WTC11 (cell line): Measurements from ENCODE around the gene ASCC3. TPM values are rescaled to one million over a fixed set of nuclear protein-coding genes. Genes with fewer than 3 reads are reported as not detected.

Source experiments
- ATAC-seq: fragments of 200-7000 bp; cut with Tn5 transposase; 2 replicates; pipeline ENCODE4 v1.10.0; 2021; ENCODE audit warnings: mild to moderate bottlenecking, moderate library complexity
- CTCF ChIA-PET: fragments of 300-600 bp; sonication (Branson Sonifier 250); formaldehyde crosslinking; loops from one replicate; lab custom pipeline; 2021; ENCODE audit warnings: antibody characterized with exemption; lab: Charles Lee
- POLR2A ChIA-PET: fragments of 350-600 bp; sonication (Branson Sonifier 250); formaldehyde crosslinking; loops from one replicate; lab custom pipeline; 2021; ENCODE audit warnings: antibody characterized with exemption; lab: Charles Lee
- DNase-seq: peaks from one replicate; pipeline ENCODE4 v3.0.0; 2021; ENCODE audit warnings: low spot score
- H3K27ac Mint-ChIP-seq: 2 replicates; pipeline ENCODE4 v1.8.0; 2021; ENCODE audit warnings: mixed read lengths
- H3K27me3 Mint-ChIP-seq: 2 replicates; pipeline ENCODE4 v1.8.0; 2021; ENCODE audit warnings: low read depth, mild to moderate bottlenecking, moderate library complexity, mixed read lengths
- H3K36me3 Mint-ChIP-seq: 2 replicates; pipeline ENCODE4 v1.8.0; 2021; ENCODE audit warnings: mixed read lengths
- H3K4me1 Mint-ChIP-seq: 2 replicates; pipeline ENCODE4 v1.8.0; 2022; ENCODE audit warnings: mixed read lengths
- H3K4me3 Mint-ChIP-seq: 2 replicates; pipeline ENCODE4 v1.8.0; 2021; ENCODE audit warnings: mild to moderate bottlenecking, moderate library complexity, mixed read lengths
- H3K9me3 Mint-ChIP-seq: 2 replicates; pipeline ENCODE4 v1.8.0; 2021; ENCODE audit warnings: mixed read lengths
- ATF2 ChIP-seq: sonication (generic); formaldehyde crosslinking; IDR thresholded peaks from 2 replicates; pipeline ENCODE4 v1.8.1; 2022; ENCODE audit warnings: low read depth, missing genetic modification reagents, borderline replicate concordance
- E2F5 ChIP-seq: sonication (generic); formaldehyde crosslinking; IDR thresholded peaks from 2 replicates; pipeline ENCODE4 v1.8.1; 2022; ENCODE audit warnings: mild to moderate bottlenecking, moderate library complexity, missing genetic modification reagents
- ELF4 ChIP-seq: sonication (generic); formaldehyde crosslinking; IDR thresholded peaks from 2 replicates; pipeline ENCODE4 v1.8.1; 2022; ENCODE audit warnings: low read depth, mild to moderate bottlenecking, moderate library complexity, missing genetic modification reagents
- ERG ChIP-seq: fragments of 250-450 bp; sonication (Bioruptor Pico); IDR thresholded peaks from 2 replicates; pipeline ENCODE4 v1.8.0; 2021; ENCODE audit warnings: mild to moderate bottlenecking
- MXD4 ChIP-seq: fragments of 250-450 bp; sonication (Bioruptor Pico); IDR thresholded peaks from 2 replicates; pipeline ENCODE4 v1.8.0; 2021; ENCODE audit warnings: mild to moderate bottlenecking, moderate library complexity, borderline replicate concordance
- NFATC4 ChIP-seq: fragments of 250-450 bp; sonication (Bioruptor Pico); IDR thresholded peaks from 2 replicates; pipeline ENCODE4 v1.9.0; 2021; ENCODE audit warnings: mild to moderate bottlenecking
- NR1H2 ChIP-seq: sonication (generic); formaldehyde crosslinking; IDR thresholded peaks from 2 replicates; pipeline ENCODE4 v1.9.0; 2021; ENCODE audit warnings: mild to moderate bottlenecking, moderate library complexity, missing genetic modification reagents
- OVOL2 ChIP-seq: fragments of 250-450 bp; sonication (Bioruptor Pico); IDR thresholded peaks from 2 replicates; pipeline ENCODE4 v1.9.0; 2021; ENCODE audit warnings: mild to moderate bottlenecking, borderline replicate concordance
- PRRX2 ChIP-seq: fragments of 250-450 bp; sonication (Bioruptor Pico); IDR thresholded peaks from 2 replicates; pipeline ENCODE4 v1.8.0; 2021; ENCODE audit warnings: mild to moderate bottlenecking
- RORB ChIP-seq: fragments of 250-450 bp; sonication (Bioruptor Pico); IDR thresholded peaks from 2 replicates; pipeline ENCODE4 v1.9.0; 2021; ENCODE audit warnings: mild to moderate bottlenecking
- SP1 ChIP-seq: sonication (generic); formaldehyde crosslinking; conservative IDR thresholded peaks from 2 replicates; pipeline ENCODE4 v1.8.1; 2022; ENCODE audit warnings: missing genetic modification reagents
- USF2 ChIP-seq: sonication (generic); formaldehyde crosslinking; IDR thresholded peaks from 2 replicates; pipeline ENCODE4 v1.8.1; 2023; ENCODE audit warnings: mild to moderate bottlenecking, missing genetic modification reagents, moderate library complexity
- ZNF232 ChIP-seq: sonication (generic); formaldehyde crosslinking; IDR thresholded peaks from 2 replicates; pipeline ENCODE4 v1.8.0; 2022; ENCODE audit warnings: mild to moderate bottlenecking, missing genetic modification reagents
- ZNF263 ChIP-seq: sonication (generic); formaldehyde crosslinking; IDR thresholded peaks from 2 replicates; pipeline ENCODE4 v1.8.1; 2022; ENCODE audit warnings: low read depth, mild to moderate bottlenecking, moderate library complexity, missing genetic modification reagents
- total RNA-seq: library from RNA; stranded (reverse); gene quantifications from 3 replicates; pipeline ENCODE4 v1.2.3, GENCODE V29; 2021
- TF ChIP-seq, protein P1 (sequence below): sonication (generic); formaldehyde crosslinking; IDR thresholded peaks from 2 replicates; pipeline ENCODE4 v1.8.1; 2023; ENCODE audit warnings: mild to moderate bottlenecking, missing genetic modification reagents, borderline replicate concordance
- TF ChIP-seq, protein P2 (sequence below): sonication (generic); formaldehyde crosslinking; conservative IDR thresholded peaks from 2 replicates; pipeline ENCODE4 v1.8.1; 2022; ENCODE audit warnings: mild to moderate bottlenecking, missing genetic modification reagents
- TF ChIP-seq, protein P3 (sequence below): sonication (generic); formaldehyde crosslinking; IDR thresholded peaks from 2 replicates; pipeline ENCODE4 v1.8.0; 2023; ENCODE audit warnings: mild to moderate bottlenecking, missing genetic modification reagents
- TF ChIP-seq, protein P4 (sequence below): sonication (generic); formaldehyde crosslinking; IDR thresholded peaks from 2 replicates; pipeline ENCODE4 v1.8.1; 2023; ENCODE audit warnings: mild to moderate bottlenecking, missing genetic modification reagents

ASCC3 gene
- total RNA-seq, 1 experiment from 2014 or later, result 80.7 TPM

- TF ChIP-seq, protein P1, sequence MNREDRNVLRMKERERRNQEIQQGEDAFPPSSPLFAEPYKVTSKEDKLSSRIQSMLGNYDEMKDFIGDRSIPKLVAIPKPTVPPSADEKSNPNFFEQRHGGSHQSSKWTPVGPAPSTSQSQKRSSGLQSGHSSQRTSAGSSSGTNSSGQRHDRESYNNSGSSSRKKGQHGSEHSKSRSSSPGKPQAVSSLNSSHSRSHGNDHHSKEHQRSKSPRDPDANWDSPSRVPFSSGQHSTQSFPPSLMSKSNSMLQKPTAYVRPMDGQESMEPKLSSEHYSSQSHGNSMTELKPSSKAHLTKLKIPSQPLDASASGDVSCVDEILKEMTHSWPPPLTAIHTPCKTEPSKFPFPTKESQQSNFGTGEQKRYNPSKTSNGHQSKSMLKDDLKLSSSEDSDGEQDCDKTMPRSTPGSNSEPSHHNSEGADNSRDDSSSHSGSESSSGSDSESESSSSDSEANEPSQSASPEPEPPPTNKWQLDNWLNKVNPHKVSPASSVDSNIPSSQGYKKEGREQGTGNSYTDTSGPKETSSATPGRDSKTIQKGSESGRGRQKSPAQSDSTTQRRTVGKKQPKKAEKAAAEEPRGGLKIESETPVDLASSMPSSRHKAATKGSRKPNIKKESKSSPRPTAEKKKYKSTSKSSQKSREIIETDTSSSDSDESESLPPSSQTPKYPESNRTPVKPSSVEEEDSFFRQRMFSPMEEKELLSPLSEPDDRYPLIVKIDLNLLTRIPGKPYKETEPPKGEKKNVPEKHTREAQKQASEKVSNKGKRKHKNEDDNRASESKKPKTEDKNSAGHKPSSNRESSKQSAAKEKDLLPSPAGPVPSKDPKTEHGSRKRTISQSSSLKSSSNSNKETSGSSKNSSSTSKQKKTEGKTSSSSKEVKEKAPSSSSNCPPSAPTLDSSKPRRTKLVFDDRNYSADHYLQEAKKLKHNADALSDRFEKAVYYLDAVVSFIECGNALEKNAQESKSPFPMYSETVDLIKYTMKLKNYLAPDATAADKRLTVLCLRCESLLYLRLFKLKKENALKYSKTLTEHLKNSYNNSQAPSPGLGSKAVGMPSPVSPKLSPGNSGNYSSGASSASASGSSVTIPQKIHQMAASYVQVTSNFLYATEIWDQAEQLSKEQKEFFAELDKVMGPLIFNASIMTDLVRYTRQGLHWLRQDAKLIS (CRISPR knock-in tag), result no peak
- TF ChIP-seq, protein P2, sequence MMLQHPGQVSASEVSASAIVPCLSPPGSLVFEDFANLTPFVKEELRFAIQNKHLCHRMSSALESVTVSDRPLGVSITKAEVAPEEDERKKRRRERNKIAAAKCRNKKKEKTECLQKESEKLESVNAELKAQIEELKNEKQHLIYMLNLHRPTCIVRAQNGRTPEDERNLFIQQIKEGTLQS (CRISPR knock-in tag), result no peak
- TF ChIP-seq PRRX2 (CRISPR knock-in tag) (no peak), ATF2 (CRISPR knock-in tag) (no peak), ELF4 (CRISPR knock-in tag) (no peak), NFATC4 (CRISPR knock-in tag) (no peak), MXD4 (no peak), ZNF263 (CRISPR knock-in tag) (no peak), ERG (CRISPR knock-in tag) (no peak), RORB (CRISPR knock-in tag) (no peak), OVOL2 (CRISPR knock-in tag) (no peak)
- TF ChIP-seq, protein P3, sequence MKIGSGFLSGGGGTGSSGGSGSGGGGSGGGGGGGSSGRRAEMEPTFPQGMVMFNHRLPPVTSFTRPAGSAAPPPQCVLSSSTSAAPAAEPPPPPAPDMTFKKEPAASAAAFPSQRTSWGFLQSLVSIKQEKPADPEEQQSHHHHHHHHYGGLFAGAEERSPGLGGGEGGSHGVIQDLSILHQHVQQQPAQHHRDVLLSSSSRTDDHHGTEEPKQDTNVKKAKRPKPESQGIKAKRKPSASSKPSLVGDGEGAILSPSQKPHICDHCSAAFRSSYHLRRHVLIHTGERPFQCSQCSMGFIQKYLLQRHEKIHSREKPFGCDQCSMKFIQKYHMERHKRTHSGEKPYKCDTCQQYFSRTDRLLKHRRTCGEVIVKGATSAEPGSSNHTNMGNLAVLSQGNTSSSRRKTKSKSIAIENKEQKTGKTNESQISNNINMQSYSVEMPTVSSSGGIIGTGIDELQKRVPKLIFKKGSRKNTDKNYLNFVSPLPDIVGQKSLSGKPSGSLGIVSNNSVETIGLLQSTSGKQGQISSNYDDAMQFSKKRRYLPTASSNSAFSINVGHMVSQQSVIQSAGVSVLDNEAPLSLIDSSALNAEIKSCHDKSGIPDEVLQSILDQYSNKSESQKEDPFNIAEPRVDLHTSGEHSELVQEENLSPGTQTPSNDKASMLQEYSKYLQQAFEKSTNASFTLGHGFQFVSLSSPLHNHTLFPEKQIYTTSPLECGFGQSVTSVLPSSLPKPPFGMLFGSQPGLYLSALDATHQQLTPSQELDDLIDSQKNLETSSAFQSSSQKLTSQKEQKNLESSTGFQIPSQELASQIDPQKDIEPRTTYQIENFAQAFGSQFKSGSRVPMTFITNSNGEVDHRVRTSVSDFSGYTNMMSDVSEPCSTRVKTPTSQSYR, result no peak
Measured at GRCh38 chr6:100662264-100662663, 218.9 kb downstream of the ASCC3 start (continued).

GRCh38 chr6:100658486-100658885, 222.6 kb downstream of the ASCC3 start:
- no peaks in the 10 kb centered on the region for H3K9me3 Mint-ChIP-seq
- ATAC-seq (peak; percentile 80), DNase-seq (no peak)
- H3K27me3 Mint-ChIP-seq, result no peaks in the 10 kb centered on the region
- peaks cover 25% of the 10 kb centered on the region for H3K4me1 Mint-ChIP-seq
- no peak overlapping the region for H3K27ac Mint-ChIP-seq
- ChIA-PET POLR2A (no interaction called here), CTCF (no interaction called here)
- peaks cover 4% of the 10 kb centered on the region for H3K36me3 Mint-ChIP-seq
- H3K4me3 Mint-ChIP-seq, result no peak overlapping the region
- TF ChIP-seq PRRX2 (CRISPR knock-in tag) (no peak), ZNF232 (CRISPR knock-in tag) (no peak), NR1H2 (CRISPR knock-in tag) (no peak), E2F5 (CRISPR knock-in tag) (no peak), RORB (CRISPR knock-in tag) (no peak), SP1 (CRISPR knock-in tag) (no peak), USF2 (CRISPR knock-in tag) (no peak)
- TF ChIP-seq, protein P3, result no peak
- TF ChIP-seq, protein P4, sequence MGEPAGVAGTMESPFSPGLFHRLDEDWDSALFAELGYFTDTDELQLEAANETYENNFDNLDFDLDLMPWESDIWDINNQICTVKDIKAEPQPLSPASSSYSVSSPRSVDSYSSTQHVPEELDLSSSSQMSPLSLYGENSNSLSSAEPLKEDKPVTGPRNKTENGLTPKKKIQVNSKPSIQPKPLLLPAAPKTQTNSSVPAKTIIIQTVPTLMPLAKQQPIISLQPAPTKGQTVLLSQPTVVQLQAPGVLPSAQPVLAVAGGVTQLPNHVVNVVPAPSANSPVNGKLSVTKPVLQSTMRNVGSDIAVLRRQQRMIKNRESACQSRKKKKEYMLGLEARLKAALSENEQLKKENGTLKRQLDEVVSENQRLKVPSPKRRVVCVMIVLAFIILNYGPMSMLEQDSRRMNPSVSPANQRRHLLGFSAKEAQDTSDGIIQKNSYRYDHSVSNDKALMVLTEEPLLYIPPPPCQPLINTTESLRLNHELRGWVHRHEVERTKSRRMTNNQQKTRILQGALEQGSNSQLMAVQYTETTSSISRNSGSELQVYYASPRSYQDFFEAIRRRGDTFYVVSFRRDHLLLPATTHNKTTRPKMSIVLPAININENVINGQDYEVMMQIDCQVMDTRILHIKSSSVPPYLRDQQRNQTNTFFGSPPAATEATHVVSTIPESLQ (CRISPR knock-in tag), result no peak
